Measurements from ENCODE around the gene GDI1. TPM values are rescaled to one million over a fixed set of nuclear protein-coding genes. Genes with fewer than 3 reads are reported as not detected.

The GDI1 gene
- total and polyA plus RNA-seq, 2 donors = 39.2 to 144 TPM

- Histone ChIP-seq H3K9me3 (ENCODE audit: control insufficient read depth in 2 of 2, insufficient read depth in 1 of 2, low read length in 1 of 2) (no peaks in the 10 kb centered on the region), H3K36me3 (ENCODE audit: control insufficient read depth in 2 of 2, insufficient read depth in 2 of 2, low read length in 1 of 2) (peaks cover 12 to 23% of the 10 kb centered on the region in 2 donors), H3K27ac (ENCODE audit: low read depth in 1 of 2, low read length in 1 of 2) (no peak overlapping the region), H3K4me3 (ENCODE audit: low read length in 2 of 2) (no peak overlapping the region), H3K4me1 (ENCODE audit: control insufficient read depth in 2 of 2, insufficient read depth in 2 of 2, low read length in 2 of 2) (peaks cover 4 to 9% of the 10 kb centered on the region in 2 donors), H3K27me3 (ENCODE audit: control insufficient read depth in 2 of 2, insufficient read depth in 1 of 2, low read length in 1 of 2) (no peaks in the 10 kb centered on the region)
- no peak for DNase-seq (ENCODE audit: low read depth in 6 of 9, low spot score in 9 of 9)
- WGBS = 97% methylated on average over 14 of the region's 14 CpGs
These were observed 11.5 kb downstream of the GDI1 start for GRCh38 chrX:154448484-154448883.

GRCh38 chrX:154449618-154450017 is 12.7 kb downstream of the GDI1 start:
- Histone ChIP-seq H3K4me3 (ENCODE audit: low read length in 2 of 2) (no peak overlapping the region), H3K4me1 (ENCODE audit: control insufficient read depth in 2 of 2, insufficient read depth in 2 of 2, low read length in 2 of 2) (peaks cover 0 to 2% of the 10 kb centered on the region in 2 donors), H3K36me3 (ENCODE audit: control insufficient read depth in 2 of 2, insufficient read depth in 2 of 2, low read length in 1 of 2) (peaks cover 12 to 23% of the 10 kb centered on the region in 2 donors), H3K27ac (ENCODE audit: low read depth in 1 of 2, low read length in 1 of 2) (no peak overlapping the region), H3K9me3 (ENCODE audit: control insufficient read depth in 2 of 2, insufficient read depth in 1 of 2, low read length in 1 of 2) (no peaks in the 10 kb centered on the region), H3K27me3 (ENCODE audit: control insufficient read depth in 2 of 2, insufficient read depth in 1 of 2, low read length in 1 of 2) (no peaks in the 10 kb centered on the region)
- DNase-seq (ENCODE audit: low read depth in 6 of 9, low spot score in 9 of 9) = no peak
- WGBS = 97% methylated on average over 18 of the region's 18 CpGs

- no peak for DNase-seq (ENCODE audit: low read depth in 6 of 9, low spot score in 9 of 9)
- Histone ChIP-seq H3K9me3 (ENCODE audit: control insufficient read depth in 2 of 2, insufficient read depth in 1 of 2, low read length in 1 of 2) (no peaks in the 10 kb centered on the region), H3K27ac (ENCODE audit: low read depth in 1 of 2, low read length in 1 of 2) (no peak overlapping the region), H3K27me3 (ENCODE audit: control insufficient read depth in 2 of 2, insufficient read depth in 1 of 2, low read length in 1 of 2) (no peaks in the 10 kb centered on the region), H3K36me3 (ENCODE audit: control insufficient read depth in 2 of 2, insufficient read depth in 2 of 2, low read length in 1 of 2) (peaks cover 12 to 23% of the 10 kb centered on the region in 2 donors), H3K4me3 (ENCODE audit: low read length in 2 of 2) (no peak overlapping the region), H3K4me1 (ENCODE audit: control insufficient read depth in 2 of 2, insufficient read depth in 2 of 2, low read length in 2 of 2) (no peaks in the 10 kb centered on the region)
- WGBS = 96% methylated on average over 17 of the region's 17 CpGs
These were observed 13.4 kb downstream of the GDI1 start for GRCh38 chrX:154450312-154450711.

- H3K9me3 ChIP-seq (ENCODE audit: control insufficient read depth in 2 of 2, insufficient read depth in 1 of 2, low read length in 1 of 2) = peaks cover 0 to 4% of the 10 kb centered on the region in 2 donors
- 98% methylated on average over 9 of the region's 9 CpGs for WGBS
- no peaks in the 10 kb centered on the region for H3K4me1 ChIP-seq (ENCODE audit: control insufficient read depth in 2 of 2, insufficient read depth in 2 of 2, low read length in 2 of 2)
- peaks cover 12 to 23% of the 10 kb centered on the region in 2 donors for H3K36me3 ChIP-seq (ENCODE audit: control insufficient read depth in 2 of 2, insufficient read depth in 2 of 2, low read length in 1 of 2)
- no peak overlapping the region for H3K4me3 ChIP-seq (ENCODE audit: low read length in 2 of 2)
- DNase-seq (ENCODE audit: low read depth in 6 of 9, low spot score in 9 of 9) = no peak
- H3K27me3 ChIP-seq (ENCODE audit: control insufficient read depth in 2 of 2, insufficient read depth in 1 of 2, low read length in 1 of 2) = peaks cover 0 to 3% of the 10 kb centered on the region in 2 donors
- H3K27ac ChIP-seq (ENCODE audit: low read depth in 1 of 2, low read length in 1 of 2) = no peak overlapping the region
These were observed 15.9 kb downstream of the GDI1 start for GRCh38 chrX:154452823-154453222.

GRCh38 chrX:154457491-154458115 is 20.6 kb downstream of the GDI1 start:
- 5% methylated on average over 65 of the region's 65 CpGs for WGBS
- DNase-seq (ENCODE audit: low read depth in 6 of 9, low spot score in 9 of 9) = peak in 5 of 9 donors; percentile 39 to 67 (median 60)

GRCh38 chrX:154458116-154458953 is 21.4 kb downstream of the GDI1 start, which contains the start of gene PLXNA3:
Gene PLXNA3 (plus strand): TSS chrX:154458281. CDS start chrX:154460184, 1,903 bp downstream.
- peaks cover 0 to 4% of the 10 kb centered on the region in 2 donors for H3K9me3 ChIP-seq (ENCODE audit: control insufficient read depth in 2 of 2, insufficient read depth in 1 of 2, low read length in 1 of 2)
- peaks cover 2 to 5% of the 10 kb centered on the region in 2 donors for H3K4me1 ChIP-seq (ENCODE audit: control insufficient read depth in 2 of 2, insufficient read depth in 2 of 2, low read length in 2 of 2)
- WGBS = 1% methylated on average over 75 of the region's 88 CpGs
- peaks cover 0 to 8% of the 10 kb centered on the region in 2 donors for H3K27me3 ChIP-seq (ENCODE audit: control insufficient read depth in 2 of 2, insufficient read depth in 1 of 2, low read length in 1 of 2)
- H3K36me3 ChIP-seq (ENCODE audit: control insufficient read depth in 2 of 2, insufficient read depth in 2 of 2, low read length in 1 of 2) = peaks cover 0 to 13% of the 10 kb centered on the region in 2 donors
- H3K27ac ChIP-seq (ENCODE audit: low read depth in 1 of 2, low read length in 1 of 2) = peak within 1 kb of the TSS in 1 of 2 donors; percentile 74
- peak within 1 kb of the TSS; percentile 45 to 66 for H3K4me3 ChIP-seq (ENCODE audit: low read length in 2 of 2)
- DNase-seq (ENCODE audit: low read depth in 6 of 9, low spot score in 9 of 9) = peak in 5 of 9 donors; percentile 42 to 68 (median 47)

More at GRCh38 chrX:154457491-154458115, 20.6 kb downstream of the GDI1 start:
- peaks cover 2 to 5% of the 10 kb centered on the region in 2 donors for H3K4me1 ChIP-seq (ENCODE audit: control insufficient read depth in 2 of 2, insufficient read depth in 2 of 2, low read length in 2 of 2)
- peaks cover 0 to 8% of the 10 kb centered on the region in 2 donors for H3K27me3 ChIP-seq (ENCODE audit: control insufficient read depth in 2 of 2, insufficient read depth in 1 of 2, low read length in 1 of 2)
- H3K36me3 ChIP-seq (ENCODE audit: control insufficient read depth in 2 of 2, insufficient read depth in 2 of 2, low read length in 1 of 2) = peaks cover 0 to 13% of the 10 kb centered on the region in 2 donors
- H3K27ac ChIP-seq (ENCODE audit: low read depth in 1 of 2, low read length in 1 of 2) = peak overlapping the region in 1 of 2 donors; percentile 74
- peak overlapping the region; percentile 45 to 66 for H3K4me3 ChIP-seq (ENCODE audit: low read length in 2 of 2)
- H3K9me3 ChIP-seq (ENCODE audit: control insufficient read depth in 2 of 2, insufficient read depth in 1 of 2, low read length in 1 of 2) = peaks cover 0 to 4% of the 10 kb centered on the region in 2 donors

GRCh38 chrX:154458954-154459778 is 22.2 kb downstream of the GDI1 start:
- H3K27ac ChIP-seq (ENCODE audit: low read depth in 1 of 2, low read length in 1 of 2) = no peak overlapping the region
- peak in 1 of 9 donors; percentile 9 for DNase-seq (ENCODE audit: low read depth in 6 of 9, low spot score in 9 of 9)
- peaks cover 2 to 5% of the 10 kb centered on the region in 2 donors for H3K4me1 ChIP-seq (ENCODE audit: control insufficient read depth in 2 of 2, insufficient read depth in 2 of 2, low read length in 2 of 2)
- peaks cover 0 to 4% of the 10 kb centered on the region in 2 donors for H3K9me3 ChIP-seq (ENCODE audit: control insufficient read depth in 2 of 2, insufficient read depth in 1 of 2, low read length in 1 of 2)
- H3K4me3 ChIP-seq (ENCODE audit: low read length in 2 of 2) = peak overlapping the region; percentile 42 to 66
- H3K27me3 ChIP-seq (ENCODE audit: control insufficient read depth in 2 of 2, insufficient read depth in 1 of 2, low read length in 1 of 2) = peaks cover 0 to 8% of the 10 kb centered on the region in 2 donors
- H3K36me3 ChIP-seq (ENCODE audit: control insufficient read depth in 2 of 2, insufficient read depth in 2 of 2, low read length in 1 of 2) = peaks cover 0 to 13% of the 10 kb centered on the region in 2 donors
- WGBS = 73% methylated on average over 15 of the region's 15 CpGs

- peaks cover 2 to 5% of the 10 kb centered on the region in 2 donors for H3K4me1 ChIP-seq (ENCODE audit: control insufficient read depth in 2 of 2, insufficient read depth in 2 of 2, low read length in 2 of 2)
- DNase-seq (ENCODE audit: low read depth in 6 of 9, low spot score in 9 of 9) = no peak
- 88% methylated on average over 14 of the region's 14 CpGs for WGBS
- no peak overlapping the region for H3K4me3 ChIP-seq (ENCODE audit: low read length in 2 of 2)
- no peak overlapping the region for H3K27ac ChIP-seq (ENCODE audit: low read depth in 1 of 2, low read length in 1 of 2)
- peaks cover 0 to 18% of the 10 kb centered on the region in 2 donors for H3K36me3 ChIP-seq (ENCODE audit: control insufficient read depth in 2 of 2, insufficient read depth in 2 of 2, low read length in 1 of 2)
- peaks cover 0 to 8% of the 10 kb centered on the region in 2 donors for H3K27me3 ChIP-seq (ENCODE audit: control insufficient read depth in 2 of 2, insufficient read depth in 1 of 2, low read length in 1 of 2)
- peaks cover 0 to 7% of the 10 kb centered on the region in 2 donors for H3K9me3 ChIP-seq (ENCODE audit: control insufficient read depth in 2 of 2, insufficient read depth in 1 of 2, low read length in 1 of 2)
These were observed 22.9 kb downstream of the GDI1 start for GRCh38 chrX:154459832-154460231.

Measured in thymus (tissue), 11 donors.